ENCODE data around the gene SS18L1.

DNA sequence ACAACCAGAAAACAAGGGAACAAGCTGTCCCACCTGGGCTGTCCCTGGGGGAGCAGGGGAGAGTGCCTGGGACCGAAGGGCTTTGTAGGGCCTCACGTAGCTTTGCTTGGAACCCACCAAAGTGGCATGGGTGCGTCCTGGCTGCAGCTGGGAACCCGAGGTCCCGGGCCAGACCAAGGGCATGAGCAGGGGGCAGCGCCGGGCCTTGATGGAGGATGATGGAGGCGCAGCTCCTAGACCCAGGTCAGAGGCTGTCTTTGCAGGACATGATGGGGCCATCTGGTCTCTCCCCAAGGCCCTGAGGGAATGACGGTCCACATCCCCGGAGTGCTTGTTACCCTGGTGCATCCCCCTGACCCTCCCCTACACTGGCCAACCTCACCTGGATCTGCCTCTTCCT is 87.1 kb downstream of the SS18L1 start:
- TF ChIP-seq POLR2A (IDR thresholded peaks at IDR 0.05), result no peak
- TF ChIP-seq, protein P1, sequence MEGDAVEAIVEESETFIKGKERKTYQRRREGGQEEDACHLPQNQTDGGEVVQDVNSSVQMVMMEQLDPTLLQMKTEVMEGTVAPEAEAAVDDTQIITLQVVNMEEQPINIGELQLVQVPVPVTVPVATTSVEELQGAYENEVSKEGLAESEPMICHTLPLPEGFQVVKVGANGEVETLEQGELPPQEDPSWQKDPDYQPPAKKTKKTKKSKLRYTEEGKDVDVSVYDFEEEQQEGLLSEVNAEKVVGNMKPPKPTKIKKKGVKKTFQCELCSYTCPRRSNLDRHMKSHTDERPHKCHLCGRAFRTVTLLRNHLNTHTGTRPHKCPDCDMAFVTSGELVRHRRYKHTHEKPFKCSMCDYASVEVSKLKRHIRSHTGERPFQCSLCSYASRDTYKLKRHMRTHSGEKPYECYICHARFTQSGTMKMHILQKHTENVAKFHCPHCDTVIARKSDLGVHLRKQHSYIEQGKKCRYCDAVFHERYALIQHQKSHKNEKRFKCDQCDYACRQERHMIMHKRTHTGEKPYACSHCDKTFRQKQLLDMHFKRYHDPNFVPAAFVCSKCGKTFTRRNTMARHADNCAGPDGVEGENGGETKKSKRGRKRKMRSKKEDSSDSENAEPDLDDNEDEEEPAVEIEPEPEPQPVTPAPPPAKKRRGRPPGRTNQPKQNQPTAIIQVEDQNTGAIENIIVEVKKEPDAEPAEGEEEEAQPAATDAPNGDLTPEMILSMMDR (IDR thresholded peaks at IDR 0.05), result no peak
- TF ChIP-seq EP300 (IDR thresholded peaks at IDR 0.05), result no peak
- no peak for TF ChIP-seq POLR2AphosphoS5 (IDR thresholded peaks at IDR 0.05)

Measured in upper lobe of left lung (tissue), 4 donors.